Upper lobe of right lung (tissue), 1 donor: Measurements from ENCODE around the gene TPO. TPM values are rescaled to one million over a fixed set of nuclear protein-coding genes. Genes with fewer than 3 reads are reported as not detected.

ENCODE experiments used
- ATAC-seq: fragments of 200-7000 bp; cut with Tn5 transposase; one replicate; pipeline ENCODE4 v1.9.1; 2020; ENCODE audit warnings: mild to moderate bottlenecking, moderate library complexity
- DNase-seq: peaks from one replicate; pipeline ENCODE4 v3.0.0-alpha.2; 2020
- H3K27ac ChIP-seq: fragments of 200-600 bp; one replicate; pipeline ENCODE4 v1.8.0; 2022
- H3K27me3 ChIP-seq: fragments of 200-600 bp; one replicate; pipeline ENCODE4 v1.8.0; 2022; ENCODE audit warnings: mild to moderate bottlenecking
- H3K36me3 ChIP-seq: fragments of 200-600 bp; one replicate; pipeline ENCODE4 v1.8.0; 2022
- H3K4me1 ChIP-seq: fragments of 200-600 bp; one replicate; pipeline ENCODE4 v1.8.0; 2022
- H3K4me3 ChIP-seq: fragments of 200-600 bp; one replicate; pipeline ENCODE4 v1.8.0; 2022; ENCODE audit warnings: mild to moderate bottlenecking
- H3K9me3 ChIP-seq: fragments of 200-600 bp; one replicate; pipeline ENCODE4 v1.8.0; 2022
- CTCF ChIP-seq: fragments of 200-600 bp; IDR thresholded peaks from one replicate; pipeline ENCODE4 v1.8.0; 2022; ENCODE audit warnings: antibody characterized with exemption
- intact Hi-C: fragments of 100-400 bp; cut with DNase I; formaldehyde crosslinking; loops from one replicate; pipeline ENCODE4 v1.11.0; 2022
- total RNA-seq: library from RNA; stranded (reverse); fragmentation: NEBNext Ultra II Directional; extraction: Animal tissue kit (Norgen Biotek cat#: 25700); gene quantifications from one replicate; pipeline ENCODE4 v1.2.1, GENCODE V29; 2021
- donor health status: DM: no; HTN: yes; CAD: no; lungs with severe emphysema.

The TPO gene
- total RNA-seq, 1 donor from 2014 or later: not detected

- Histone ChIP-seq H3K4me1 (no peaks in the 10 kb centered on the region), H3K9me3 (no peaks in the 10 kb centered on the region), H3K4me3 (no peak overlapping the region), H3K36me3 (no peaks in the 10 kb centered on the region), H3K27ac (no peak overlapping the region), H3K27me3 (no peaks in the 10 kb centered on the region)
- intact Hi-C loops: no loop called here
- ATAC-seq: no peak
- no peak for TF ChIP-seq CTCF
- DNase-seq: peak; percentile 57
Measured at GRCh38 chr2:1501038-1501851, 88.0 kb downstream of the TPO start.

GRCh38 chr2:1501991-1502390, 88.7 kb downstream of the TPO start:
- no peaks in the 10 kb centered on the region for H3K4me1 ChIP-seq
- intact Hi-C loops: no loop called here
- no peak overlapping the region for H3K27ac ChIP-seq
- H3K4me3 ChIP-seq: no peak overlapping the region
- no peaks in the 10 kb centered on the region for H3K36me3 ChIP-seq
- H3K9me3 ChIP-seq: no peaks in the 10 kb centered on the region
- ATAC-seq (no peak), DNase-seq (peak; percentile 18)
- H3K27me3 ChIP-seq: no peaks in the 10 kb centered on the region
- no peak for TF ChIP-seq CTCF

DNA sequence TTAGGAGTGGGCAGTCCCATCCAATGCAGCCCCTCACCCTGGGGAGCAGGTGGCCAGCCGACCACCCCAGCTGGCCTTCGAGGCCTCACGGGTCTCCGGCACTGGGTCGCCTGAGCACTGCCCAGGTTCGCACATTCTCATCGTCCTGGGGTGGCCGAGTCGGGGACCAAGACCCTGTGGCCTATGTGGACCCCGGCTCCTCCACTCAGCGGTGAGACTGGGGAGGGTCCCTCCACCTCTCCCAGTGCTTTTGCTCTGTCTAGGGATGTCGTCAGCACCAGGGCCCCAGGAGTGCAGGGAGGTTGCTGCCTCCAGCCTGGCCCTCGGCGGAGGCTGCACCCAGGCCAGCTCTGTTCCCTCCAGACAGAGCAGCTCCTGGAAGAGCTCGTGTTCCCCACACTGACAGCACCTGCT, 89.6 kb downstream of the TPO start:
- ATAC-seq: peak; percentile 42
- no peak overlapping the region for H3K27ac ChIP-seq
- peak; percentile 53 for DNase-seq
- H3K27me3 ChIP-seq: no peaks in the 10 kb centered on the region
- intact Hi-C loops: no loop called here
- no peaks in the 10 kb centered on the region for H3K36me3 ChIP-seq
- no peaks in the 10 kb centered on the region for H3K4me1 ChIP-seq
- no peak overlapping the region for H3K4me3 ChIP-seq
- TF ChIP-seq CTCF: no peak
- no peaks in the 10 kb centered on the region for H3K9me3 ChIP-seq

- Histone ChIP-seq H3K27ac (no peak overlapping the region), H3K27me3 (no peaks in the 10 kb centered on the region), H3K36me3 (no peaks in the 10 kb centered on the region), H3K9me3 (no peaks in the 10 kb centered on the region), H3K4me3 (no peak overlapping the region), H3K4me1 (no peaks in the 10 kb centered on the region)
- intact Hi-C loops: no loop called here
- ATAC-seq (peak; percentile 8), DNase-seq (peak; percentile 56)
- TF ChIP-seq CTCF: no peak
Measured at GRCh38 chr2:1503471-1504310, 90.4 kb downstream of the TPO start.

- Histone ChIP-seq H3K4me3 (no peak overlapping the region), H3K9me3 (no peaks in the 10 kb centered on the region), H3K27me3 (no peaks in the 10 kb centered on the region), H3K27ac (no peak overlapping the region), H3K4me1 (no peaks in the 10 kb centered on the region), H3K36me3 (no peaks in the 10 kb centered on the region)
- peak; percentile 57 for DNase-seq
- intact Hi-C loops: no loop called here
- no peak for TF ChIP-seq CTCF
- peak; percentile 24 for ATAC-seq
Measured at GRCh38 chr2:1504311-1504750, 91.1 kb downstream of the TPO start.
